ENCODE data around the gene KRT33A.

Gene KRT33A

GRCh38 chr17:41301916-41302901, 48.4 kb downstream of the KRT33A start, which contains the start of gene KRTAP29-1:
KRTAP29-1 (minus strand) TSS chr17:41302851; CDS start chr17:41302851, 0 bp downstream.
- DNase-seq (ENCODE audit: low read depth in 2 of 2), result no peak

DNA sequence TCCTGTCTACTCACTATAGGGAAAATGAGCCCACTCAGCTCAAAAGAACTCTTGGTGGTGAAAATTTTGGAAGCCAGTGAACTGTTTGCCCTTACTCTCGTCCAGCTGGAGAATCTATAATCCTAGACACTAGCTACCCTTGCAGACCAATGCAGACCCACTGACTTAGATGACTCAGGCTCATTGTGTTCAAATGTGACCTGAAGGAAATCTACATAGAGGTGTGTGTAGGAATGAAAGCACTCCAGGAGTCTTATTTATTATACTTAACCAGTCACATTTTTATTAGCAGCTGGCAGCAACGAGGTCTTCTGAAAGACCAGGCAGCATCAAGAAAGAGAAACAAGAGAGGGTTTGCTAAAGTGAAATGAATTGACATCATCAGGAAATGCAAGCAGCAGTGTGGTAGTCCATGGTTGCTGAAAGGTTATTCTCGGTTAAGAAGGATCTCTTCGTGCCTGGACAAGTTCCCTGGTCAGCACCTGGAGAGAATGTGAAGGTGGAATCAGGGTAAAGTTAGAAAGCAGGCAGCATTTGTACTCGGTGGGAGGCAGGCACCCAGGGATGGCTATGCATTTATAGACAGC, 49.3 kb downstream of the KRT33A start:
- no peak for DNase-seq (ENCODE audit: low read depth in 2 of 2)

GRCh38 chr17:41298458-41299135, 52.0 kb downstream of the KRT33A start:
- DNase-seq (ENCODE audit: low read depth in 2 of 2), result no peak

GRCh38 chr17:41296846-41297245, 53.8 kb downstream of the KRT33A start:
- no peak for DNase-seq (ENCODE audit: low read depth in 2 of 2)
